ENCODE measurements around the gene SPIN4. TPM values are rescaled to one million over a fixed set of nuclear protein-coding genes. Genes with fewer than 3 reads are reported as not detected.
"Not testable (repeated sequence)": the region's sequence is repeated elsewhere in the genome, so short reads cannot be mapped to it uniquely, and the experiment has no call there.

SPIN4 gene
- 2.0 and 2.4 TPM in 2 replicates for total RNA-seq (2014; rRNA removed; shearing (Covaris generic))
- polyA plus RNA-seq (2015; cell fraction: cytosol; rRNA removed), result 5.9 and 6.9 TPM in 2 replicates
- polyA plus RNA-seq (2015; cell fraction: nucleus; rRNA removed), result 12.5 and 16.2 TPM in 2 replicates

GRCh38 chrX:63350941-63351616 is at the start of gene SPIN4:
Gene SPIN4 (minus strand): TSS chrX:63351332. CDS start chrX:63350819, 513 bp downstream.
- DNase-seq (ENCODE audit: low read depth, low spot score), result peak; percentile 88
- in situ Hi-C loops (cut with HindIII; ENCODE audit: low pct_unique_long_range_greater_than_20kb, low sequenced_read_pairs), result no loop called here

- no peak for DNase-seq (ENCODE audit: low read depth, low spot score)
- in situ Hi-C loops (cut with HindIII; ENCODE audit: low pct_unique_long_range_greater_than_20kb, low sequenced_read_pairs), result no loop called here
Measured at GRCh38 chrX:63400340-63400739, 49.2 kb upstream of the SPIN4 start.

- DNase-seq (ENCODE audit: low read depth, low spot score), result no peak
- in situ Hi-C loops (cut with HindIII; ENCODE audit: low pct_unique_long_range_greater_than_20kb, low sequenced_read_pairs), result no loop called here
Measured at GRCh38 chrX:63394872-63395271, 43.7 kb upstream of the SPIN4 start.

GRCh38 chrX:63393094-63393493 is 42.0 kb upstream of the SPIN4 start:
- DNase-seq (ENCODE audit: low read depth, low spot score); in situ Hi-C loops (cut with HindIII; ENCODE audit: low pct_unique_long_range_greater_than_20kb, low sequenced_read_pairs): not testable (repeated sequence)

GRCh38 chrX:63387411-63387810 is 36.3 kb upstream of the SPIN4 start:
- DNase-seq (ENCODE audit: low read depth, low spot score), result no peak
- in situ Hi-C loops (cut with HindIII; ENCODE audit: low pct_unique_long_range_greater_than_20kb, low sequenced_read_pairs), result no loop called here

GRCh38 chrX:63384263-63384662 is 33.1 kb upstream of the SPIN4 start:
- in situ Hi-C loops (cut with HindIII; ENCODE audit: low pct_unique_long_range_greater_than_20kb, low sequenced_read_pairs); DNase-seq (ENCODE audit: low read depth, low spot score): not testable (repeated sequence)

GRCh38 chrX:63373012-63373411 is 21.9 kb upstream of the SPIN4 start:
- in situ Hi-C loops (cut with HindIII; ENCODE audit: low pct_unique_long_range_greater_than_20kb, low sequenced_read_pairs); DNase-seq (ENCODE audit: low read depth, low spot score): not testable (repeated sequence)

GRCh38 chrX:63367699-63368098 is 16.6 kb upstream of the SPIN4 start:
- DNase-seq (ENCODE audit: low read depth, low spot score); in situ Hi-C loops (cut with HindIII; ENCODE audit: low pct_unique_long_range_greater_than_20kb, low sequenced_read_pairs): not testable (repeated sequence)

- in situ Hi-C loops (cut with HindIII; ENCODE audit: low pct_unique_long_range_greater_than_20kb, low sequenced_read_pairs), result no loop called here
- no peak for DNase-seq (ENCODE audit: low read depth, low spot score)
Measured at GRCh38 chrX:63363788-63364187, 12.7 kb upstream of the SPIN4 start.

- in situ Hi-C loops (cut with HindIII; ENCODE audit: low pct_unique_long_range_greater_than_20kb, low sequenced_read_pairs), result no loop called here
- DNase-seq (ENCODE audit: low read depth, low spot score), result no peak
Measured at GRCh38 chrX:63361494-63361893, 10.4 kb upstream of the SPIN4 start.

- DNase-seq (ENCODE audit: low read depth, low spot score), result no peak
- in situ Hi-C loops (cut with HindIII; ENCODE audit: low pct_unique_long_range_greater_than_20kb, low sequenced_read_pairs), result no loop called here
Measured at GRCh38 chrX:63354484-63354883, 3.4 kb upstream of the SPIN4 start.

GRCh38 chrX:63350465-63350877 is 661 bp downstream of the SPIN4 start:
- in situ Hi-C loops (cut with HindIII; ENCODE audit: low pct_unique_long_range_greater_than_20kb, low sequenced_read_pairs), result no loop called here
- DNase-seq (ENCODE audit: low read depth, low spot score), result peak; percentile 20

GRCh38 chrX:63349307-63349706 is 1.8 kb downstream of the SPIN4 start:
- no peak for DNase-seq (ENCODE audit: low read depth, low spot score)
- in situ Hi-C loops (cut with HindIII; ENCODE audit: low pct_unique_long_range_greater_than_20kb, low sequenced_read_pairs), result no loop called here

- in situ Hi-C loops (cut with HindIII; ENCODE audit: low pct_unique_long_range_greater_than_20kb, low sequenced_read_pairs), result no loop called here
- DNase-seq (ENCODE audit: low read depth, low spot score), result no peak
Measured at GRCh38 chrX:63330681-63331080, 20.5 kb downstream of the SPIN4 start.

GRCh38 chrX:63327788-63328187 is 23.3 kb downstream of the SPIN4 start:
- in situ Hi-C loops (cut with HindIII; ENCODE audit: low pct_unique_long_range_greater_than_20kb, low sequenced_read_pairs), result no loop called here
- no peak for DNase-seq (ENCODE audit: low read depth, low spot score)

GRCh38 chrX:63299596-63299995 is 51.5 kb downstream of the SPIN4 start:
- in situ Hi-C loops (cut with HindIII; ENCODE audit: low pct_unique_long_range_greater_than_20kb, low sequenced_read_pairs), result no loop called here
- DNase-seq (ENCODE audit: low read depth, low spot score), result no peak
